Left renal pelvis (tissue), 4 donors: ENCODE results near the gene TRDN. TPM values are rescaled to one million over a fixed set of nuclear protein-coding genes. Genes with fewer than 3 reads are reported as not detected.

Experiments
- DNase-seq, 4 donors: peaks; one replicate each; pipeline ENCODE4 v3.0.0-alpha.2; 2013; ENCODE audit warnings: low read depth in 4 of 4, low spot score in 3 of 4
- polyA plus RNA-seq, 4 donors: library from polyadenylated mRNA; unstranded; fragments of 120-200 nt; gene quantifications; one replicate each; pipeline ENCODE4 v1.2.1, GENCODE V29; 2013; ENCODE audit not compliant: insufficient read length in 4 of 4

The TRDN gene, protein sequence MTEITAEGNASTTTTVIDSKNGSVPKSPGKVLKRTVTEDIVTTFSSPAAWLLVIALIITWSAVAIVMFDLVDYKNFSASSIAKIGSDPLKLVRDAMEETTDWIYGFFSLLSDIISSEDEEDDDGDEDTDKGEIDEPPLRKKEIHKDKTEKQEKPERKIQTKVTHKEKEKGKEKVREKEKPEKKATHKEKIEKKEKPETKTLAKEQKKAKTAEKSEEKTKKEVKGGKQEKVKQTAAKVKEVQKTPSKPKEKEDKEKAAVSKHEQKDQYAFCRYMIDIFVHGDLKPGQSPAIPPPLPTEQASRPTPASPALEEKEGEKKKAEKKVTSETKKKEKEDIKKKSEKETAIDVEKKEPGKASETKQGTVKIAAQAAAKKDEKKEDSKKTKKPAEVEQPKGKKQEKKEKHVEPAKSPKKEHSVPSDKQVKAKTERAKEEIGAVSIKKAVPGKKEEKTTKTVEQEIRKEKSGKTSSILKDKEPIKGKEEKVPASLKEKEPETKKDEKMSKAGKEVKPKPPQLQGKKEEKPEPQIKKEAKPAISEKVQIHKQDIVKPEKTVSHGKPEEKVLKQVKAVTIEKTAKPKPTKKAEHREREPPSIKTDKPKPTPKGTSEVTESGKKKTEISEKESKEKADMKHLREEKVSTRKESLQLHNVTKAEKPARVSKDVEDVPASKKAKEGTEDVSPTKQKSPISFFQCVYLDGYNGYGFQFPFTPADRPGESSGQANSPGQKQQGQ
- 1 to 10 TPM; 1.6 to 4.2 (median 2.2) TPM for polyA plus RNA-seq

DNA sequence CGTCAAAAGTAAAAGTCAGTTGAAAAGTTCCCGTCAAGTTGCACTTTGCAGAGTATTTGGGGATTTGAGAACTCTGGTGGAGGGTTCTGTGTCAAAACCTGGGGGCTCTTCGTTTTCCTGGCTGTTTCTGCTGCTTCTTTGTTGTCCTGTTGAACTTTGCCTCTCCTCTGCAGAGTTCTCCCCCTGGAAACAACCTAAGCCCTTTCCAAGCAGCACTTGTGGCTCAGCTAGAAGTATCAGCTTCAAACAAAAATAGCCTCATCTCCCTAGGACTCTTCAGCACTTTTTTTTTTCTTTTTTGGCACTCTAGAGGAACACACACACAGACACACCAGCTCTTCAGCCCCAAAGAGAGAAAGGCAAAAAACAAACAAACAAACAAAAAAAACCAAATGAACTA, at the start of gene TRDN:
TSS of gene TRDN (minus strand) at position 169 of the 400 bp plus-strand sequence. CDS start 175 bp downstream, outside the sequence.
- no peak for DNase-seq

GRCh38 chr6:123681957-123682462, 45.3 kb upstream of the TRDN start:
- no peak for DNase-seq

DNA sequence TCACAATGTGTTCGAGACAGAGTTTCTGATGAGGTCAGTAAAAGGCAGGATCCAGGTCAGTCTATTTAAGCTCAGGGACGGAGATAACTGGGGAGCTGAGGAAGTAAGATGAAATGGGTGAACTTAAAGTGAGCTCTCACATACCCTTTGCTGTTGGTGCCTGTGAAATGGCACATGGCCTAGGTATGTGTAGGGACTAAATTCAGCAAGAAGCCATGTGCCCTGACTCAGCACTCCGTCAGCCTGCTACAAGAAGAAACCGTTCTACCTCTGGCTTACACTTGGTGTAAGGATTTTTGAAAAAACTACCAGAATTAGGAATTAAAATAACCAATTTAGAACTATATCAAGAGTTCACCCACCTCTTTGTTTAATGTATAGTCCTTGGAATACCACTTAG, 41.1 kb upstream of the TRDN start:
- DNase-seq: no peak

- DNase-seq: no peak
Measured at GRCh38 chr6:123676793-123677192, 40.0 kb upstream of the TRDN start.

DNA sequence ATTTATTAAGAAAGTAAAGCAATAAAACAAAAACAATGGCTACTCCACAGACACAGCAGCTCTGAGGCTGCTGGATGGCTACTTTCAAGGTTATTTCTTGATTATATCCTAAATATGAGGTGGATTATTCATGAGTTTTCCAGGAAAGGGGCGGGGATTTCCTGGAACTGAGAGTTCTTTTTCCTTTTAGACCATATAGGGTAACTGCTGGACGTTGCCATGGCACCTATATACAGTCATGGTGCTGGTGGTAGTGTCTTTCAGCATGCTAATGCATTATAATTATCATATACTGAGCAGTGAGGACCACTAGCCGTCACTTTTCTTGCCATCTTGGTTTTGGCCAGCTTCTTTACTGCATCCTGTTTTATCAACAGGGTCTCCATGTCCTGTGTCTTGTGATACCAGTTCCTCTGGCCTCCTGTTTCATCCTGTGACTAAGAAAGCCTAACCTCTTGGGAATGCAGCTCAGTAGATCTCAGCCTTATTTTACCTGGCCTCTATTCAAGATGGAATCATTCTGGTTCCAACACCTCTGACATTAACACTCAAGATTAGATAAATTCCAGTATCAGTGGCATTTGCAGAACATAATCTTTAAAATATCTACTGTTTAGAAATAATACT, 32.3 kb upstream of the TRDN start:
- no peak for DNase-seq

GRCh38 chr6:123668063-123668462, 31.3 kb upstream of the TRDN start:
- no peak for DNase-seq

GRCh38 chr6:123663436-123663835, 26.7 kb upstream of the TRDN start:
- DNase-seq: no peak

- DNase-seq: no peak
Measured at GRCh38 chr6:123662757-123663156, 26.0 kb upstream of the TRDN start.

DNA sequence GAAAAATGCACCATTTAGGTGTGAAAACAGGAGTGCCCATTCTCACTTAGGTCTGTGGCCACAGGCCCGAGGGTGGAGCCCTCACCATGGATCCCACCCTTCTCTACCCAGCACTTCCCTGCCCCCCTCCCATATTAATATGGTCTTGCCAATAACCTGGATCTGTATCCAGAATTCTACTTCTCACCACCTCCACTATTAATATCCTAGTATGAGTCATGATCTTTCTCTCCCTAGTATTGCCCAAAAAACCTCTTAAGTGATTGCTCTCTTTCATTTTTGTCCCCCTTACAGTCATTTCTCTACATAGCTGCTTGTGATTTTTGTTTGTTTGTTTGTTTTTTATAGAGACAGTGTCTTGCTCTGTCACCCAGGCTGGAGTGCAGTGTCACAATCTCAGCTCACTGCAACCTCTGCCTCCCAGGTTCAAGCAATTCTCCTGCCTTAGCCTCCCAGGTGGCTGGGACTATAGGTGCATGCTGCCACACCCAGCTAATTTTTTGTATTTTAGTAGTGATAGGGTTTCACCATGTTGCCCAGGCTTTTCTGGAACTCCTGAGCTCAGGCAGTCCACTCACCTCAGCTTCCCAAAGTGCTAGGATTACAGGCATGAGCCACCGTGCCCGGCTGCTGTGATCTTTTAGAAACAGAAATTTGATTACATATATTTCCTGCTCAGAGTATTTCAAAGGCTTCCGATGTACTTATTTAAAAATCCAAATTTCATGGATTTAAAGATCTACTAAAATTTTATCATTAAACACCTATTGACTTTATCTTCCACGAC, 24.5 kb upstream of the TRDN start:
- DNase-seq: no peak

- DNase-seq: no peak
Measured at GRCh38 chr6:123659960-123660748, 23.4 kb upstream of the TRDN start.

- no peak for DNase-seq
Measured at GRCh38 chr6:123658848-123659247, 22.1 kb upstream of the TRDN start.

- DNase-seq: no peak
Measured at GRCh38 chr6:123655521-123656306, 19.0 kb upstream of the TRDN start.

DNA sequence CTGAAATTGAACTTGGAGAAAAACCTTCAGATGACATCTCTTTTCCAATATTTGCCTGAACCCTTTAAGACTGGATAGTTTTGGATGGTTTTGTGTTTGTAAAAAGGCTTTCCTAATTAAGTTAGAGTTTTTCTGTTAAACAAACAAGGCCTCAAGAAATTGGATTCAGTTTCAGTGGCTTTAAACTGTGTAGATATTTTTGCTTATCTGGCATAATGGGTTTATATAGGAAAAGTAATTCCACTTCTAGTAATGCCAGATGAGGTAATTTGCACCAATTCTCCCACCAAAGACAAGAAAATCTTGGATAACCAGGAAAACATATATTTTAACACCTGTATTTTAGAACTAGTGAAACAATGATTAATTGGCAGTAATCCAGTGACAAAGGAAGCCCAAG, 12.0 kb upstream of the TRDN start:
- DNase-seq: no peak

GRCh38 chr6:123648020-123648580, 11.3 kb upstream of the TRDN start:
- DNase-seq: no peak

GRCh38 chr6:123641497-123641896, 4.7 kb upstream of the TRDN start:
- DNase-seq: no peak

DNA sequence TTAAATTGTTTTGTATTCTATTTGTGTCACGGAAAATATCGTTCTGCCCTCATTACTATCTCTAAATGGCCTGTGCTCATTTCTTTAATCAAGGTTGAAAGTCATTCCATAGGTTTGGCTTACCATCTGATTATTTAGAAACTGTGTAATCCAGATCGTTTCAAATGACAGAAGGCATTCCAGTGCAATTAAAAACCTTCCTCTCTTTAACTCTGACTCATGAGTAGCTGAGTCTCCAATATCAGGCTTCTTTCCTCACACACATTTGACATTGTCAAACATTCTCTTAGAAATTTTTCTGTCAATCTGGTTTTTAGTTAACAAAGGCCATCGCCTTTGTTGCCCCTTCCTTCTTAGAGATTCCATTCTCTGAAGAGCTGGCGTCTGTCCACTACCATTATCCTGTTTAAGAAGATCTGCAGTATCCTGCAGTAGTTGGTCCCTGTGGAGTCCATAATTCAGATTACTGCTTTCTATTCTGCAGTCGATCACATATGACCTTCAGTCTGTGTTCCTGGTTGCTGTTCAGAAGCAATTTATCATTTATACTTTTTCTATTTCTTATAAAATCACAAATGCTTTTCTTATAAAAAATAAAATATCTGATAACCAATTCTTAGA, 3.9 kb upstream of the TRDN start:
- no peak for DNase-seq

DNA sequence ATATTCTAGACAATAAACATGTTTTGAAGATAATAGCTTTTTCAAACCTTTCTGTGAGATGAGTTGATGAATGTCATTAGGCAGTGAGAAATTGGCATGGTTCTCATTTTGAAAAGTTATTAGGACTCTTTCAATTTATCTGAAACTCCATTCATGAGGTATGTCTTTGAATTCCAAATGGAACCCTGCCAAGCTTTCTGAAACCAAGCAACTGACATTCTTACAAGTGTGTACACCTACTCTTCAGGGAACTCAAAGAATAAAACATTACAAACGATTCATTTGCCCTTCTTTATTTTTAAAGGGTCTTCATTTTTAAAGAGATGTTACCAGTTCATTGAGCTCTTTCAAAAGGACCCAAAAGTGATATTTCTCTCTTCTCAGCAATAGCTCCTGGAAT, 2.1 kb upstream of the TRDN start:
- DNase-seq: no peak

DNA sequence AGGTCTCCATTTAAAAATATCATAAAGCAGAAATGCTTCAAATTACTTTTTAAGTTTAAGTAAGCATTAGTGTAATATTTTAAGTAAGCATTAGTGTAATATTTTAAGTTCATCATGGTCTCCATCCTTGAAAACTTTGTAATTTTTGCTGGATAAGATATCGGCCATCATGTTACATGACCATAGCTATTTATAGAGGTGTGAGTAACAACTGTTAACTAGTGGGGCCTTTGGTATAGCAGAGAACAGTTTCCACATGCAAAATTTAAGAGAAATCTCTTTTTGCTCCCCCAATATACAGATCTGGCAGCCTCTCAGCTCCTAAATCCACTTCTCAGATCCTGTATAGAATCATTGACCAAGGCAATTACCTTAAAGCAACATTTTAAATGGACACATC, 468 bp downstream of the TRDN start:
- DNase-seq: no peak
